HG02981 (cell line): ENCODE measurements around the gene CYB5B.

Source experiments
- ATAC-seq: cut with Tn5 transposase; IDR thresholded peaks from one replicate; pipeline ENCODE4 v1.9.1; 2021; ENCODE audit warnings: mild to moderate bottlenecking, moderate library complexity; ENCODE audit not compliant: unreplicated experiment

The CYB5B gene

GRCh38 chr16:69483611-69484010, 59.2 kb downstream of the CYB5B start:
- no peak for ATAC-seq

GRCh38 chr16:69485361-69485760, 60.9 kb downstream of the CYB5B start:
- ATAC-seq, result no peak

GRCh38 chr16:69485816-69486215, 61.4 kb downstream of the CYB5B start:
- ATAC-seq, result no peak

- no peak for ATAC-seq
Measured at GRCh38 chr16:69486272-69486671, 61.9 kb downstream of the CYB5B start.

- no peak for ATAC-seq
Measured at GRCh38 chr16:69486724-69487123, 62.3 kb downstream of the CYB5B start.

- no peak for ATAC-seq
Measured at GRCh38 chr16:69490707-69491324, 66.4 kb downstream of the CYB5B start.

- no peak for ATAC-seq
Measured at GRCh38 chr16:69494991-69495392, 70.6 kb downstream of the CYB5B start.

GRCh38 chr16:69495821-69496220, 71.4 kb downstream of the CYB5B start:
- ATAC-seq, result no peak

- ATAC-seq, result no peak
Measured at GRCh38 chr16:69496376-69496775, 72.0 kb downstream of the CYB5B start.

GRCh38 chr16:69496896-69497295, 72.5 kb downstream of the CYB5B start:
- ATAC-seq, result no peak

GRCh38 chr16:69497876-69498596, 73.6 kb downstream of the CYB5B start:
- ATAC-seq, result no peak

GRCh38 chr16:69498926-69499325, 74.5 kb downstream of the CYB5B start:
- ATAC-seq, result no peak

GRCh38 chr16:69499541-69500230, 75.3 kb downstream of the CYB5B start:
- ATAC-seq, result no peak

GRCh38 chr16:69500496-69500895, 76.1 kb downstream of the CYB5B start:
- ATAC-seq, result no peak

- ATAC-seq, result no peak
Measured at GRCh38 chr16:69501956-69502745, 77.7 kb downstream of the CYB5B start.

- no peak for ATAC-seq
Measured at GRCh38 chr16:69503244-69503643, 78.8 kb downstream of the CYB5B start.

GRCh38 chr16:69508033-69508755, 83.8 kb downstream of the CYB5B start:
- no peak for ATAC-seq

- ATAC-seq, result no peak
Measured at GRCh38 chr16:69509125-69509524, 84.7 kb downstream of the CYB5B start.

GRCh38 chr16:69511651-69512050, 87.2 kb downstream of the CYB5B start:
- no peak for ATAC-seq

GRCh38 chr16:69513180-69513966, 89.0 kb downstream of the CYB5B start:
- no peak for ATAC-seq
